Cerebellar nuclear complex (tissue), 1 donor: ENCODE measurements around the gene ABCA10.
"Not testable (repeated sequence)": the region's sequence is repeated elsewhere in the genome, so short reads cannot be mapped to it uniquely, and the experiment has no call there.

Experiments
- DNase-seq, 2 experiments: peaks; one replicate each; lab custom pipeline; 2025; lab: John Stamatoyannopoulos, UW

ABCA10 gene

DNA sequence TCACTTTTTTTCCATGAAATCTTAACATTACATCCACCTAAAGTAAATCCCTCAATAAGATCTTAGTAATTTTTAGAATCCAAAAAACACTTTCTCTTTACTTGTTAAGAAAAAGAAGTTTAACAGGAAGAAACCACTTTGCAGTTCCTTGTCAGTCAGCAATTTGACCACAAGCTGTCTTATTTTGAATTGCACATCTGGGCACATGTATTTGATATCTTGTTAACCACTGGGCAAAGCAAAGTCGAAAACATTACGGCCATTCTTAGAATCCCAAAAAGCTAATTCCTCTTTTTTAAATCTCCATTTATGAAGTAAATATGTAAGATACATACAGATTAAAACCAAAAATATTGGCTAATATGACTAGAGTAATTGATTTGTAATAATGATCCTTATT is 1.1 kb downstream of the ABCA10 start:
- DNase-seq: no peak

DNA sequence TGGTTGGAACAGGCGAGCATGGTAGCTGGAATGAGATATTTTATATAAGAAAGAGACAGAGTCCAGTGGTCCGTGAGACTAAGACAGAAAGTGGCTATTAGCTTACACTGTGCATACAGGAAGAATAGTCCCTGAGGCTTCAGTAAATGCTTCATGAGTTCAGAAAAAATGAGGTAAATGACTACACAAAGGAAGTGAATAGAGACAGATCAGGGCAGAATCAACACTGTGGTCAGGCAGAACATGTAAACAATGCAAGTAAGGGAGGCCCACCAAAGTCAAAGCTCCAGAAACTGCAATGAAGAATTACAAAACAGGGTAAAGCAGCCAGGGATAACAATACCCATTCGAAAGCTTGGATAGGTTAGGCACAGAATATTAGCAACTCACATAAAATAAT is 4.8 kb downstream of the ABCA10 start:
- DNase-seq: no peak

DNA sequence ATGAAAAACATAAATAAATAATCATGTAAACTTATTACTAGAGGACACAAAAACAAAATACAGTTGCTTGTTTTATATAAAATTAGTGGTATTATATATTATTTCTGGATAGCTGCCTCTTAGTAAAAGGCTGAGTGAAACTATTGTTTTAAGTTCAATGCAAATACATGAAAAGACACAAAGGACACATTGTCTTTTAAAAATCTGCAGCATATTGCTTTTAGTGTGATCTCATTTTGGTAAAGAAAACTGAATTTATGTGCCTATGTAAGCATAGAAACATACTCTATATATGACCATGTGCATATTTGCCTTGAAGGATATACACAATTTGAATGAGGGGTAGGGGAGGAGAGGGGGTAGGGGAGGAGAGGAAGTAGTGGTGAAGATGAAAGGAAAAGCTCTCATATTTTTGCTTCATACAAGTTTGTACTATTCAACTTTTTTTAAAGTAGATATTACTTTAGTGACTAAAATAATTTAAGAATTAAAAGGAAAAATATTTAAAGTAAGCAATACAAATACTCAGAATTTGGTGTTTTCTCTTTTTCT is 5.8 kb downstream of the ABCA10 start:
- DNase-seq: no peak

DNA sequence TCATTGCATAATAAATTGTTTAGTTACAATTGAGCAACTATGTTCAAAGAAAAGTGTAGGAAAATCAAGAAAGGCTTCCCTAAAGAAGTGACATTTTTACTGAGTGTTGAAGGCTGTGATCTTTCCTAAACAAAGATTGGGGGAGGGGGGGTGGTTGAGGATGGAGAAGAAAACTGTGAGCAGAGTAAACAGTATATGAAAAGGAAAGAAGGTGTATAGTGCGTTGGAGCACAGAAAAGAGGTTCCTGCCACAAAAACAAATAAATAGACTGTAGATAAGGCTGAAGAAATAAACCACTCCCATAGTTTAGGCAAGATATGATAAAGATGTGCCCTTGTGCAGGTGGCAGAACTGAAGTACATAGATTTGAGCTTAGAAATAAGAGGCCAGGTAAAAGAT is 8.5 kb downstream of the ABCA10 start:
- DNase-seq: no peak

DNA sequence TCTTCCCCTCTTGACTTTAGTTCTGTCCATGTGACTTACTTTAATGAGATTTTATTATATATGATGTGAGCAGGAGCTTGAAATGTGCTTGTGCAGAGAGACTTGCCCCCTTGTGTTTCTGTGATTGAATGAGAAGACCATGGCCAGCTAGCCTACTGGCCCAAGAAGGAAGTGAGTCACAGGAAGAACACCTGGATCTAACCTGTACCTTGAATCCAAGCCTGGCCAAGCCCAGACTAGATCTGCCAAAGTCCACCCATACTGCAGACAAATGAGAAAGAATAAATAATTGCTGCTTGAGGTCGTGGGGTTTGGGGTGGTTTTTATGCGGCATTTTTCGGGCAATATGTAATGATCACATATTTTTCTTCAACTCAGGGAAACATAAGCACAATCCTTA is 9.6 kb downstream of the ABCA10 start:
- no peak for DNase-seq

DNA sequence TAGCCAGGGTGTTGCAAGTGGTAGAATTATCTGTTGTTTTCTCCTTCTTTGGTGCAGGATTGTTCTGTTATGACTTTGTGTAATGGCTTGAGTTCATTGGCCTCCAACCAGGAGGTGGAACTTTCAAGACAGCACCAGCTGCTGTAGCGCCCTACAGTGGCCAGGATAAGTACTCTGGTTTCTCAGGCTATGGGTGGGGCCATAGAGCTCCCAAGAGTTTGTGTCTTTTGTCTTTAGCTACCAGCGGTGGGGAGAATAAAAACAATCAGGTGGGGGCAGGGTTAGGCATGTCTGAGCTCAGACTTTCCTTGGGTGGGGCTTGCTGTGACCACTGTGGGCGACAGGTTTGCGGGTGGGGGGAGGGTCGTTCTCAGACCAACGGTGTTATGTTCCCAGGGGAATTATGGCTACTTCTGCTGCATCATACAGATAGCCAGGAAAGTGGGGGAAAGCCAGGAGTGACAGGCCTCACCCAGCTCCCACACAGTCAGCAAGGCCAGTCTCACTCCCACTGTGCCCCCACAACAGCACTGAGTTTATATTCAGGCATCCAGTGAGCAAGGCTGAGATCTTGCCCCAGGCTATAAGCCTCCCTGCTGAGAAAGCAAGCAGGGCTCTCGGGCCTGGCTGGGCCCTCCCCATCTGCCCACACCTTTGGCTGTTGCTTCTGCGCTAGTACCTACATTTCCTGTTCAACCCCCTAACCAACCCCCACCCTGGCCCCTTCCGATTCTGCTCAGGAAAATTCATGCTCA is 15.4 kb downstream of the ABCA10 start:
- no peak for DNase-seq

DNA sequence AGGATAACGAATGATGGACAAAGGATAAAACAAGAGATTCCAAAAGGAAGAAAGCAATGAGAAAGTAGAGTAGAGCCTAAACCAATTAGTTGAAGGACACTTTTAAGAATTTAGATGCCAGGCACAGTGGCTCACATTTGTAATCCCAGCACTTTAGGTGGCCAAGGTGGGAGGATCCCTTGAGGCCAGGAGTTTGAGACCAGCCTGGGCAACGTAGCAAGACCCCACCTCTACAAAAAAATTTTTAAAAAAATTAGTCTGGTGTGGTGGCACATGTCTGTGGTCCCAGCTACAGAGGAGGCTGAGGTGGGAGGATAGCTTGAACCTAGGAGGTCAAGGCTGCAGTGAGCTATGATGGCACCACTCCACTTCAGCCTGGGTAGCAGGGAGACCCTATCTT is 20.0 kb downstream of the ABCA10 start:
- no peak for DNase-seq

DNA sequence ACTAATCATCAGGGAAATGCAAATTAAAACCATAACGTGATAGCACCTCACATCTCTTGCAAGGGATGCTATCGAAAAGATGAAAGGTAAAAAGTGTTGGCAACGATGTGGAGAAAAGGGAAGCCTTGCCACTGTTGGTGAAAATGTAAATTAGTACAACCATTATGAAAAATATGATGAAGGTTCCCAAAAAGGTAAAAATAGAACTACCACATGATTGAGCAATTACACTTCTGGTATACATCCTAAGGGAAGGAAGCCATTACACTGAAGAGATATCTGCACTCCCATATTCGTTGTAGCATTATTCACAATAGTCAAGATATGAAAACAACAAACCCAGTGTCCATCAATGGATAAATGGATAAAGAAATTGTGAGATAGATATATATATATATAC is 21.5 kb downstream of the ABCA10 start:
- no peak for DNase-seq

DNA sequence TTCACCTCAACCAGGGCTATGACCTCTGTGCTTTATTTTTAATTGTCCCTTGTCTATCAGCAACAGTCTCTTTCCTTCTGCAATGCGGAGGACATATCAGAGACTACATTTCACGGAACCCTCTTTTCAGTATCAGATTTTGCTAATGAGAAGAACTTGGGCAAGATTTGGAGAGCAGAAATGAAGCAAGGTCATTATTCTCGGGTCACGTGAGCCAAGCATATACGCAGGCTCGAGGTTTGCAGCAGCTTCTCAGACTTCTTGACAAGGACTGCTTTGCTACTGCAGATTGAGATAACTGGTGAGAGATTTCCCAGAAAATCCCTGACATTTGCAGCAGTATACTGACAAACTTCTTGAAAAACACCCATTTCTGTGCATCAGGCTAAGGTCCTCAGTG is 30.4 kb downstream of the ABCA10 start:
- DNase-seq: no peak

DNA sequence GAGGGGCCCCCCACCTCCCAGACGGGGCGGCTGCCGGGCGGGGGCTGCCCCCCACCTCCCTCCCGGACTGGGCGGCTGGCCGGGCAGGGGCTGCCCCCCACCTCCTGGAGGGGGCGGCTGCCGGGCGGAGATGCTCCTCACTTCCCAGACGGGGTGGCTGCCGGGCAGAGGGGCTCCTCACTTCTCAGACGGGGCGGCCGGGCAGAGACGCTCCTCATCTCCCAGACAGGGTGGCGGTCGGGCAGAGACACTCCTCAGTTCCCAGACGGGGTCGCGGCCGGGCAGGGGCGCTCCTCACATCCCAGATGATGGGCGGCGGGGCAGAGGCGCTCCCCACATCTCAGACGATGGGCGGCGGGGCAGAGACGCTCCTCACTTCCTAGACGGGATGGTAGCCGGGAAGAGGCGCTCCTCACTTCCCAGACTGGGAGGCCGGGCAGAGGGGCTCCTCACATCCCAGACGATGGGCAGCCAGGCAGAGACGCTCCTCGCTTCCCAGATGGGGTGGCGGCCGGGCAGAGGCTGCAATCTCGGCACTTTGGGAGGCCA is 32.4 kb downstream of the ABCA10 start:
- DNase-seq: not testable (repeated sequence)

DNA sequence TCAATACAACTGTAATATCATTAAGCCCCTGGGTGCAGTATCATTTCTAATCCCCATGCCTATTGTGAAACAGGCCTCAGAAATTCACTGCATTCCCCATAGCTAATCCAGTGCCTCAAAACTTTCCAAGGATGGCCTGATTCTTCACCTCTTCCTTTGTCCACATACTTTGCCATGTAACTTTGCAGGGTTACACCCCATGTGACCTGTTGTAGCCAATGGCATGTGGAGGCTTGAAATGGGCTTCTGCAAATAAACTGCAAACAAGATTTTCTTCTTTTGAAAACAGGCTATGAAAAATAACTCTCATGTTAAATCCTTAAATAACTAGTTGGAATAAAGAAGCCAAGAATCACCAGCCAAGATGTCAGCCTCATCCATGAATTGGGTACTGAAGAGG is 35.9 kb downstream of the ABCA10 start:
- no peak for DNase-seq

DNA sequence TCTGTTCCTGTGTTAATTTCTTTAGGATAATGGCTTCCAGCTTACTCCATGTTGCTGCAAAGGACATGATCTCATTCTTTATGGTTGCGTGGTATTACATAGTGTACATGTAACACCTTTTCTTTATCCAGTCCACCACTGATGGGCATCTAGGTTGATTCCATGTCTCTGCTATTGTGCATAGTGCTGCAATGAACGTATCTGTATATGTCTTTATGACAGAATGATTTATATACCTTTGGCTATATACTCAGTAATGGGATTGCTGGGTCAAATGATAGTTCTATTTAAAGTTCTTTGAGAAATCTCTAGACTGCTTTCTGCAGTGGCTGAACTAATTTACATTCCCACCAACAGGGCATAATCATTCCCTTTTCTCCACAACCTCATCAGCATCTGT is 39.8 kb downstream of the ABCA10 start:
- DNase-seq: no peak

DNA sequence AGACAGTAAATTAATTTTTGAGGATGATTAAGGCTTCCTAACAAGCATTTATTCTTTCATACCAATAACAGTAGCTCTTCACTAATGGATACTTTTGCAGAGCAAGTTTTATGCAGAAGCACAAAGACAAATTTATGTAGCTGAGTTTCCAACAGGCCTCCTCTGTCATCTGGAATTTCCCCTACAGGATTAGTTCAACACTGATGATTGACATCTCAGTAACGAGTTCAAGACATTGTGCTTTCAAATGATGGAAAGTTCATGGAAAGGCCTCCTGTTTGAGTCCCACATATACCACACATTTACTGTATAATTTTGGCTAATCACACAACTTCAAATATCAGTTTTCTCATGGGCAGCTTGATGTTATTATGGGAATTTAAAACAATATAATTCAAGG is 40.6 kb downstream of the ABCA10 start:
- DNase-seq: no peak

DNA sequence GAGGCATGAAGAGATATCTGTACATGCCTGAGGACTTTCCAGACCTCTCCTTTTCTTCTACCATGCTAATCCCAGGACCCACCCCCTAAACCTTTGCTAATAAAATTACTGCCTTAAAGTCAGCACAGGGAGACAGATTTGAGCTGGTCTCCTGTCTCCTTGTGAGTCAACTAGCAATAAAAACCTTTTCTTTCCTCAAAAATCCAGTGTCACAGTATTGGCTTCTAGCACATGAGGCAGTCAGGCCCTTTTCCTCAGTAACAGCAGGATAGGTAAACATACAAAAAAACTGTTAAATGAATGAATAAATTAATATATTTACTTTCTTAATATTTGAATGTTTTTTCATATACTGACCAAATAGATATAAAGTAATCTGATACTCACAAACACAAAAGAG is 41.3 kb downstream of the ABCA10 start:
- DNase-seq: no peak

DNA sequence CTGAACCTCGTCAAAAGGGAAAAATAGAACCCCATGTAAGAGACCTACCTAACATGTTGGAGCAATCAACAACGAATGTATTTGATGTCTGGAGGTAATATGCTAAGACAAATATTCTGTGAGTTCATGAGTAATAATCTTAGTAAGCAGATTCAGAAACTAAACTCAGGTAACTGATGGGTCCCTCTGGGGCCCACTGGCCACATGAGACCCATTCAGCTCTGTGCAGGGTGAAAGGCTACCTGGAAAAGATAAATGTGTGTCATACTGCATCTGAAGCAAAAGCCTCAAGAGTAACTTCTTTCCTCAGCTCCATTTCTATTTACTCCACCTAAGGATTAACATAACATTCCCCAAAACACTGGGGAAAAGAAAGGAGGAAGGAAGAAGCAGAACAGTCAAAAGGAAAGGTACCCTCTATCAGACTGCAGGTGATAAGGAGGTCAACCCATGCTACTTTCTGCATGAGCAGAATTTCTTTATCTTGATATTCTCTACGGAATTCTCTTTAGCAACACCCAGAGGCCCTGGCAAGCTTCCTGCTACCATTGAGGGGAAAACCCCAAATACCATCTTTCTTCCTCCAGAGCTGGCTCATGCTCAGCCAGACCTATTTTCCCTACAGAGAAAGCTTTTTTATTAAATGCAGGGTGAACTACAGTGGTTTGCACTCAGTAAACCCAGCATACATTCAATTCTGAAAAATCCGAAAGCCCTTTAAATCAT is 49.2 kb downstream of the ABCA10 start:
- DNase-seq: no peak

DNA sequence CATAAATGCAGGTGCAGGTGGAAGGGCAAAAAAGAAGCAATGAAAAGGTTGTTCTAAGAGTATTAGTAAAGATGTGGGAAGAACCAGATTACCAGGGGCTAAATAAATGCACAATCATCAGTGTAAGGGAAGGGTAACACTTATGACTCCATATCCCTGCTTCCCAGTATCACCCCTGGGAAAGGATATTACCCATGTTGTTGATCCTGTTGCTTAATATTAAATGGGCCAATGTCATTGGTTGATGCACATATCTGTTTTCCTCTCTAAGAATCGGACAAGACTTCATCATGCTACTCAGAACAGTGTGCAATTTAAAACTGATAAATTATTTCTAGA is 52.2 kb downstream of the ABCA10 start:
- DNase-seq: no peak

DNA sequence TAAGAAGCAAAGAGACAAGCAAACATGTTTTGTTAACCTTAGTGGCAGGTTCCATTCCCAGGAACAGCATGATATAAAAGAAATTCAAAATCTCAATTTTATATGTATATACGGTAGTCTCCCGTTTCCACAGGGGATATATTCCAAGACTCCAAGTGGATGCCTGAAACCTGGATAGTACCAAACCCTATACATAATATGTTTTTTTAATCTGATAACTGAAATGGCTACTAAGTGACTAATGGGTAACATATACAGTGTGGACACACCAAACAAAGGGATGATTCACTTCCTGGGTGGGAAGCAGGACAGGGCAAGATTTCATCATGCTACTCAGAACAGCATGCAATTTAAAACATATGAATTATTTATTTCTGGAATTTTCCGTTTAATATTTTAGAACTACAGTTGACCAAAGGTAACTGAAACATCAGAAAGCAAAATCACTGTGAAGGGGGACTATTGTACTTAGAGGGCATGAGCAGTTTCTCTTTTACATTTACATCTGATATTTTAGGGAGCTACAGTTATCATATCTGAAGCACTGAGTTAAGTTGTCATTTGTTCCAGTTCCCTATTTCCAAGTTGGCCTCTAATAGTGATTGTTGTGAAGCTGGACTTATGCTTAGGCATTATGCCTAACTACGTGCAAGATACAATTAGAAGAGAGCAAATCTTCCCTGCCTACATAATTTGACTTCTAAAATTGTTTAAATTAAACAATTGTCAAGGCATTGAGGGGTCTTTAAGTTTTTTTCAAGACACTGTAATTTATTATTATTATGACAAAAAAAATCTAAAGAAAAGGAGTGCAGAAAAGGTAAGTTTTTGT is 52.8 kb downstream of the ABCA10 start:
- DNase-seq: no peak

DNA sequence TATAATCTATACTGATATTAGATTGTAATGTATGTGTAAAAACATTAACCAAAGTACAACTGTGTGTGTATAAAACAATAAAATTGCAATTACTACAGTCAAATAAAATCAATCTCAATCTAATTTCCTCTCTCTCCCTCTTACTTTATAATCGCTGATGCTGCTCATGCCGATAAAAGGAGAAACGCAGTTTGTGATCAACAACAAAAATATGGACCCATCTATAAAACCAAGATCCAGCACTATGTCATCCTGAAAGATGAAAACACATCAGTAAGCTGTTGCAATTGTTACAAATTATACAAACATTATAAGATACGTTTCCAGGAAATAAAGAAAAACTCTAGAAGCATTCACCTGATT is 53.4 kb downstream of the ABCA10 start:
- no peak for DNase-seq

DNA sequence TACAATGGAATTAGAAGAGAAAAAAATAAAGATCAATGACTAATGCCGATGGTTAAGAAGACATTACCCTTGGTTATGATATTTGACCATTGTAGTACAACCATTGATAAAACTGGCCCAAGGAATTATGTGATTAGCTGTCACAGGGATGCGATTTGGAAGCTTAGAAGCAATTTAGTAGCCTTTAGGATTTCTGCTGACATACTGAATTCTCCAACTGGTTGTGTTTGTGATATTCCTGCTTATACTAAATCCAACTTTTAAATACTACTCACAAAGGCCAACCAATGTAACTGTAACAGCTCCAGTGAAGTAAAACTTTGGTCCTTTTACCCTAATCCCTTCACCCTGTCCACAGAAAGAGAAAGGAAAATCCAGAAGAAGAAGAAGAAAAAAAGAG is 55.5 kb downstream of the ABCA10 start:
- DNase-seq: no peak

DNA sequence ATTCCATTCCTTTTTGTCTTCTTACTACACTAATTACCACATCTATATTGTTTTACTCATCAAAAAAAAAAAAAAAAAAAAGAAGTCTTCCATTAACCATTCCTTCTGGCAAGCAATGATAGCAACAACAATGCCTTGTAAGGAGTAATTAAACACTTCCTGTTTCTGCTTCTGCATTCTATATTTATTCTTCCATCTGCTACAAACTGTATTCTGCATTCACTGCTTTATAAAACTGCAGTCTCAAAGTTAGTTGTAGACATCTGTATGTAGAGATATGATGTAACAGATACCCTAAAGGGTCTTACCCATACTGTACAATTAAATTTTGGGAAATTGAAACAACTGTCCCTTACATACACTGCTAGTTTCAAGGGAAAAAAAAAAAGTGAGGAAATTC is 58.2 kb downstream of the ABCA10 start:
- DNase-seq: no peak

DNA sequence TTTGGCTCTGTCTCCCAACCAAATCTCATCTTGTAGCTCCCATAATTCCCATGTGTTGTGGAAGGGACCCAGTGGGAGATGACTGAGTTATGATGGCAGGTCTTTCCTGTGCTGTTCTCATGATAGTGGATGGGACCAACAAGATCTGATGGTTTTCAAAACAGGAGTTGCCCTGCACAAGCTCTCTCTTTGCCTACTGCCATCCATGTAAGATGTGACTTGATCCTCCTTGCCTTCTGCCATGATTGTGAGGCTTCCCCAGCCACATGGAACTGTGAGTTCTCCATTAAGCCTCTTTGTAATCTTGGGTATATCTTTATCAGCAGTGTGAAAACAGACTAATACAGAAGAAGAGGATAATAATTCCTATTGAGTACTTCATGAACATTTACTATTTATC is 60.0 kb downstream of the ABCA10 start:
- not testable (repeated sequence) for DNase-seq

DNA sequence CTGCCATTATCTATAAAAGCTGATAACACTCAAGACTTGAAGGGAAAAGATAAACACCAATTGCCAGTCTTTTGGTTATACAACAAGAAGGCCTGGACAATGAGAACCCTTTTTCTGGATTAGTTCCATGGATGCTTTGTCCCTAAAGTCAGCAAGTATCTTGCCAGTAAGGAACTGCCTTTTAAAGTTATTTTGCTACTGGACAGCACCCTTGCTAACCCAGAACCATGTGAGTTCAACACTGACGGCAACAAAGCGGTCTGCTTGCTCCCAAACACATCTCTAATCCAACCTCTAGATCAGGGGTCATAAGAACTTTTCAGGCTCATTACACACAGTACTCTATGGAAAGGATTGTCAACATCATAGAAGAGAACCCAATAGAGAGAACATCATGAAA is 61.7 kb downstream of the ABCA10 start:
- DNase-seq: no peak

DNA sequence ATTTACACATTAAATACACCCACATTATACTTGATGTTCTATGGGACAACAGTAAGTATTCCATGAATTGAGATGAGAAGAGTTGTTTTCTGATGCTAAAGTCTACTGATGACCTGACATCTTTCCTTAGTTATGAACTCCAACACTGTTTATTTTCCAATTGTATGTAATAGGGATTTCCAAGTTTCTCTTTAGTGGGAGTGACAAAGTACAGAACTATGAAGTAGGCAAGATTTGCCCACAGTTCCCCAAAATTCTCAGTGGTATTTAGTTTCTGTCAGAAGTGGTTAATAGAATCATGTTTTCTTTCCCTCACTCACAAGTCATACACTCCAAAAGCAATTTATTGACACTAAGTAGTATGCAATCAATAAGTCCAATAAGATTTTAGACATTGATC is 64.4 kb downstream of the ABCA10 start:
- DNase-seq: no peak
